IPS-NIHi7 (cell line): ENCODE measurements around the gene RNF214.

ENCODE experiments used
- DNase-seq: peaks from one replicate; pipeline ENCODE4 v3.0.0; 2012; ENCODE audit warnings: mixed read lengths; ENCODE audit errors: extremely low spot score

RNF214 gene

GRCh38 chr11:117214404-117215110 lies 17.9 kb upstream of the RNF214 start:
- no peak for DNase-seq

GRCh38 chr11:117217141-117218084 lies 15.1 kb upstream of the RNF214 start:
- no peak for DNase-seq

- DNase-seq = no peak
Measured at GRCh38 chr11:117218133-117218915, 14.1 kb upstream of the RNF214 start.

GRCh38 chr11:117219001-117219400 lies 13.5 kb upstream of the RNF214 start:
- DNase-seq = no peak

GRCh38 chr11:117219455-117219854 lies 13.0 kb upstream of the RNF214 start:
- no peak for DNase-seq

- DNase-seq = no peak
Measured at GRCh38 chr11:117219995-117220394, 12.5 kb upstream of the RNF214 start.

GRCh38 chr11:117220568-117220967 lies 11.9 kb upstream of the RNF214 start:
- no peak for DNase-seq

GRCh38 chr11:117220999-117221774 lies 11.3 kb upstream of the RNF214 start:
- DNase-seq = no peak

GRCh38 chr11:117221775-117222517 lies 10.5 kb upstream of the RNF214 start:
- no peak for DNase-seq

GRCh38 chr11:117222991-117223740 lies 9.3 kb upstream of the RNF214 start:
- no peak for DNase-seq

GRCh38 chr11:117223741-117224689 lies 8.5 kb upstream of the RNF214 start:
- DNase-seq = no peak

- no peak for DNase-seq
Measured at GRCh38 chr11:117225553-117226170, 6.8 kb upstream of the RNF214 start.

- peak; percentile 82 for DNase-seq
Measured at GRCh38 chr11:117226388-117227385, 5.8 kb upstream of the RNF214 start.

GRCh38 chr11:117228091-117228490 lies 4.4 kb upstream of the RNF214 start:
- DNase-seq = no peak

GRCh38 chr11:117229411-117229810 lies 3.1 kb upstream of the RNF214 start:
- DNase-seq = no peak

GRCh38 chr11:117229931-117230285 lies 2.6 kb upstream of the RNF214 start:
- DNase-seq = no peak
